CD14-positive monocyte (primary cell): ENCODE measurements around the gene SPAG16. TPM values are rescaled to one million over a fixed set of nuclear protein-coding genes. Genes with fewer than 3 reads are reported as not detected.

Experiments used
- DNase-seq, 3 donors: peaks; one replicate each; pipeline ENCODE4 v3.0.0-alpha.2; 2011 to 2022
- H2AFZ ChIP-seq: 2 replicates; pipeline ENCODE4 v1.6.0; 2012; ENCODE audit warnings: mild to moderate bottlenecking, low read depth, low read length, inconsistent platforms; ENCODE audit not compliant: insufficient read depth, poor library complexity, severe bottlenecking
- H3K27ac ChIP-seq, 2 donors: 1 replicate in 1 of 2; 2 replicates in 1 of 2; pipeline ENCODE4 v1.5.1; 2012 to 2013; ENCODE audit warnings: low read length in 2 of 2, control low read depth in 1 of 2, inconsistent platforms in 1 of 2, low read depth in 1 of 2, mild to moderate bottlenecking in 1 of 2
- H3K27me3 ChIP-seq, 2 donors: one replicate each; pipeline versions ENCODE4 v1.6.0 to v1.6.1; 2011 to 2013; ENCODE audit warnings: low read length in 2 of 2; ENCODE audit not compliant: control insufficient read depth in 2 of 2, insufficient read depth in 2 of 2
- H3K36me3 ChIP-seq, 2 donors: replicated peaks in 1 of 2; 1 replicate in 1 of 2; 2 replicates in 1 of 2; pipeline versions ENCODE4 v1.5.1 to v1.6.1; 2012 to 2013; ENCODE audit warnings: low read length in 2 of 2, control low read depth in 1 of 2, inconsistent platforms in 1 of 2, mild to moderate bottlenecking in 1 of 2; ENCODE audit not compliant: insufficient read depth in 2 of 2, control insufficient read depth in 1 of 2
- H3K4me1 ChIP-seq, 2 donors: 1 replicate in 1 of 2; 2 replicates in 1 of 2; pipeline versions ENCODE4 v1.5.1 to v1.6.1; 2012 to 2013; ENCODE audit warnings: low read length in 2 of 2, control low read depth in 1 of 2, inconsistent platforms in 1 of 2, mild to moderate bottlenecking in 1 of 2, moderate library complexity in 1 of 2; ENCODE audit not compliant: insufficient read depth in 2 of 2, control insufficient read depth in 1 of 2
- H3K4me2 ChIP-seq: replicated peaks from 2 replicates; pipeline ENCODE3; 2012; ENCODE audit warnings: low read length, moderate library complexity, mild to moderate bottlenecking; ENCODE audit not compliant: poor library complexity, severe bottlenecking; ENCODE audit errors: extremely low read depth
- H3K4me3 ChIP-seq, 3 experiments: fragments of 200-600 bp in 1 of 3; sonication (generic) in 1 of 3; replicated peaks in 1 of 3; 1 replicate in 2 of 3; 2 replicates in 1 of 3; pipeline ENCODE4 v1.5.1; 2011 to 2013; ENCODE audit warnings: low read length in 3 of 3, mild to moderate bottlenecking in 3 of 3, control low read depth in 2 of 3, low read depth in 2 of 3, inconsistent platforms in 1 of 3, moderate library complexity in 1 of 3
- H3K79me2 ChIP-seq: 2 replicates; pipeline ENCODE4 v1.6.0; 2012; ENCODE audit warnings: mild to moderate bottlenecking, control low read depth, inconsistent platforms, low read length, moderate library complexity; ENCODE audit not compliant: insufficient read depth
- H3K9ac ChIP-seq: 2 replicates; pipeline ENCODE4 v1.6.0; 2017; ENCODE audit warnings: low read length, mild to moderate bottlenecking; ENCODE audit not compliant: insufficient read depth, poor library complexity, severe bottlenecking
- H3K9me3 ChIP-seq, 2 donors: replicated peaks in 1 of 2; 1 replicate in 1 of 2; 2 replicates in 1 of 2; pipeline versions ENCODE4 v1.5.1 to v1.6.1; 2012 to 2013; ENCODE audit warnings: low read length in 2 of 2, control low read depth in 1 of 2; ENCODE audit not compliant: control insufficient read depth in 1 of 2, insufficient read depth in 1 of 2
- H4K20me1 ChIP-seq: 2 replicates; pipeline ENCODE4 v1.6.0; 2012; ENCODE audit warnings: mild to moderate bottlenecking, low read length, control low read depth, moderate library complexity; ENCODE audit not compliant: insufficient read depth
- H3K27ac Mint-ChIP-seq, 7 donors: one replicate each; pipeline ENCODE4 v1.8.0; 2020; ENCODE audit warnings: mild to moderate bottlenecking in 7 of 7, mixed read lengths in 7 of 7, moderate library complexity in 6 of 7, inconsistent platforms in 2 of 7
- H3K27me3 Mint-ChIP-seq, 3 donors: one replicate each; pipeline ENCODE4 v1.8.0; 2021 to 2022; ENCODE audit warnings: low read depth in 3 of 3, mild to moderate bottlenecking in 3 of 3, mixed read lengths in 3 of 3, moderate library complexity in 3 of 3, inconsistent platforms in 1 of 3
- H3K36me3 Mint-ChIP-seq, 2 donors: one replicate each; pipeline ENCODE4 v1.8.0; 2020; ENCODE audit warnings: mixed read lengths in 2 of 2, inconsistent platforms in 1 of 2, mild to moderate bottlenecking in 1 of 2
- H3K4me1 Mint-ChIP-seq: one replicate; pipeline ENCODE4 v1.8.0; 2020; ENCODE audit warnings: mild to moderate bottlenecking, mixed read lengths
- H3K4me3 Mint-ChIP-seq, 2 donors: one replicate each; pipeline ENCODE4 v1.8.0; 2020; ENCODE audit warnings: mild to moderate bottlenecking in 2 of 2, mixed read lengths in 2 of 2, moderate library complexity in 1 of 2
- H3K9me3 Mint-ChIP-seq, 7 donors: one replicate each; pipeline ENCODE4 v1.8.0; 2020 to 2022; ENCODE audit warnings: mixed read lengths in 7 of 7, mild to moderate bottlenecking in 6 of 7, moderate library complexity in 6 of 7, inconsistent platforms in 2 of 7
- CTCF ChIP-seq: fragments of 200-600 bp; IDR thresholded peaks from one replicate; pipeline ENCODE4 v1.8.0; 2022; ENCODE audit warnings: antibody characterized with exemption, mild to moderate bottlenecking
- WGBS: methylation state at CpG from one replicate; pipeline ENCODE4 v1.1.5; 2013; ENCODE audit warnings: missing lambda C conversion rate; ENCODE audit not compliant: insufficient coverage; 5-methylcytosine and 5-hydroxymethylcytosine counted together
- intact Hi-C, 2 donors: fragments of 100-400 bp; cut with micrococcal nuclease; formaldehyde crosslinking; loops; one replicate each; pipeline versions ENCODE4 v1.15.0 to v1.15.1; 2023
- polyA plus RNA-seq, 3 donors: library from polyadenylated mRNA; depleted of rRNA in 1 of 3; unstranded in 2 of 3; stranded (reverse) in 1 of 3; fragments of 300-500 nt in 2 of 3; fragments of >200 nt in 1 of 3; fragmentation: Illumina TruSeq in 2 of 3; gene quantifications; 1 replicate in 2 of 3; 2 replicates in 1 of 3; pipeline ENCODE4 v1.2.3, GENCODE V29; 2012 to 2021

SPAG16 gene
- polyA plus RNA-seq, 3 donors = 0.12 to 0.30 TPM; not detected in 1

GRCh38 chr2:214395040-214395439, 1110.8 kb downstream of the SPAG16 start:
- no CpG with 5 or more reads among the region's 1 CpG for WGBS
- no peak overlapping the region for H3K9ac ChIP-seq
- H3K4me2 ChIP-seq = no peak overlapping the region
- Mint-ChIP-seq H3K9me3 (peaks cover 0 to 4% (median 0%) of the 10 kb centered on the region in 7 donors), H3K36me3 (no peaks in the 10 kb centered on the region), H3K4me1 (no peaks in the 10 kb centered on the region), H3K27ac (no peak overlapping the region), H3K4me3 (no peak overlapping the region), H3K27me3 (no peaks in the 10 kb centered on the region)
- H3K36me3 ChIP-seq = no peaks in the 10 kb centered on the region
- H3K9me3 ChIP-seq = peaks cover 0 to 3% of the 10 kb centered on the region in 2 donors
- intact Hi-C loops = no loop called here
- H3K4me1 ChIP-seq = no peaks in the 10 kb centered on the region
- no peak for DNase-seq
- no peaks in the 10 kb centered on the region for H3K79me2 ChIP-seq
- no peak overlapping the region for H3K4me3 ChIP-seq
- no peaks in the 10 kb centered on the region for H4K20me1 ChIP-seq
- H3K27ac ChIP-seq = no peak overlapping the region
- TF ChIP-seq CTCF = no peak
- H2AFZ ChIP-seq = no peak overlapping the region
- H3K27me3 ChIP-seq = no peaks in the 10 kb centered on the region

GRCh38 chr2:214401580-214401979, 1117.3 kb downstream of the SPAG16 start:
- no peaks in the 10 kb centered on the region for H3K4me1 Mint-ChIP-seq
- no peak for TF ChIP-seq CTCF

More at GRCh38 chr2:214401580-214401979, 1117.3 kb downstream of the SPAG16 start:
- WGBS = no CpG with 5 or more reads among the region's 2 CpGs
- no peaks in the 10 kb centered on the region for H3K27me3 ChIP-seq
- H3K27ac Mint-ChIP-seq = no peak overlapping the region
- H3K9me3 ChIP-seq = no peaks in the 10 kb centered on the region
- no peaks in the 10 kb centered on the region for H3K36me3 Mint-ChIP-seq
- H3K36me3 ChIP-seq = no peaks in the 10 kb centered on the region
- no peak overlapping the region for H3K4me3 ChIP-seq
- H4K20me1 ChIP-seq = no peaks in the 10 kb centered on the region
- no peak overlapping the region for H3K27ac ChIP-seq
- H2AFZ ChIP-seq = no peak overlapping the region
- H3K79me2 ChIP-seq = no peaks in the 10 kb centered on the region
- H3K4me1 ChIP-seq = no peaks in the 10 kb centered on the region
- H3K4me2 ChIP-seq = no peak overlapping the region
- intact Hi-C loops = no loop called here
- H3K9ac ChIP-seq = no peak overlapping the region
- no peak for DNase-seq
- H3K27me3 Mint-ChIP-seq = no peaks in the 10 kb centered on the region
- no peak overlapping the region for H3K4me3 Mint-ChIP-seq
- peaks cover 0 to 2% (median 0%) of the 10 kb centered on the region in 7 donors for H3K9me3 Mint-ChIP-seq
